ENCODE data around the gene CRACR2B. TPM values are rescaled to one million over a fixed set of nuclear protein-coding genes. Genes with fewer than 3 reads are reported as not detected.

Gene CRACR2B
- 50.9 and 52.9 TPM in 2 replicates for total RNA-seq
- long read RNA-seq, partial matches to known transcripts = 0 of 2 reads
- long read RNA-seq, other reads (novel, unspliced or antisense) = 1 of 2 reads

DNA sequence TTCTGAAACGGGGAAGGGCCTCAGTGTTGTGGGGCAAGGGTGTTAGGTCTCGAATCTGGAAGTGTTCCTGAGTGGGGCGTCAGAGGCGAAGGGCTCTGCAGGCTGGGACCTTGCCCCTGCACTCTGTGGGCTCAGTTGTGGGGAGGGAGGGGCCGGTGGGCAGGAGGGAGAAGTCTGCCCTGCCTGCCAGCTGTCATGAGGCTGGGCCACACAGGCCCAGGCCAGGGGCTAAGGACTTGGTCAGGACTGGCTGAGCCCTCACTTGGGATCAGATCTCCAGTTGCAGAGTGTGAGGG is at the start of gene CRACR2B:
Gene CRACR2B, plus strand, starts transcription at position 23 of the 296 bp plus-strand sequence. CDS start 689 bp downstream, outside the sequence.
- H3K36me3 Mint-ChIP-seq (ENCODE audit: insufficient read depth) = peaks cover 2% of the 10 kb centered on the region
- TF ChIP-seq, protein P1, sequence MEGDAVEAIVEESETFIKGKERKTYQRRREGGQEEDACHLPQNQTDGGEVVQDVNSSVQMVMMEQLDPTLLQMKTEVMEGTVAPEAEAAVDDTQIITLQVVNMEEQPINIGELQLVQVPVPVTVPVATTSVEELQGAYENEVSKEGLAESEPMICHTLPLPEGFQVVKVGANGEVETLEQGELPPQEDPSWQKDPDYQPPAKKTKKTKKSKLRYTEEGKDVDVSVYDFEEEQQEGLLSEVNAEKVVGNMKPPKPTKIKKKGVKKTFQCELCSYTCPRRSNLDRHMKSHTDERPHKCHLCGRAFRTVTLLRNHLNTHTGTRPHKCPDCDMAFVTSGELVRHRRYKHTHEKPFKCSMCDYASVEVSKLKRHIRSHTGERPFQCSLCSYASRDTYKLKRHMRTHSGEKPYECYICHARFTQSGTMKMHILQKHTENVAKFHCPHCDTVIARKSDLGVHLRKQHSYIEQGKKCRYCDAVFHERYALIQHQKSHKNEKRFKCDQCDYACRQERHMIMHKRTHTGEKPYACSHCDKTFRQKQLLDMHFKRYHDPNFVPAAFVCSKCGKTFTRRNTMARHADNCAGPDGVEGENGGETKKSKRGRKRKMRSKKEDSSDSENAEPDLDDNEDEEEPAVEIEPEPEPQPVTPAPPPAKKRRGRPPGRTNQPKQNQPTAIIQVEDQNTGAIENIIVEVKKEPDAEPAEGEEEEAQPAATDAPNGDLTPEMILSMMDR (IDR thresholded peaks at IDR 0.05; ENCODE audit: unreplicated experiment) = no peak
- peaks cover 10% of the 10 kb centered on the region for H3K4me1 Mint-ChIP-seq (ENCODE audit: low read depth)
- H3K9me3 Mint-ChIP-seq (ENCODE audit: low read depth) = no peaks in the 10 kb centered on the region
- peak within 1 kb of the TSS; percentile 75 for H3K4me3 Mint-ChIP-seq (ENCODE audit: low read depth)
- DNase-seq (ENCODE audit: low spot score, unreplicated experiment) = no peak
- no peak within 1 kb of the TSS for H3K27ac Mint-ChIP-seq
- H3K27me3 Mint-ChIP-seq = peaks cover 35% of the 10 kb centered on the region

DNA sequence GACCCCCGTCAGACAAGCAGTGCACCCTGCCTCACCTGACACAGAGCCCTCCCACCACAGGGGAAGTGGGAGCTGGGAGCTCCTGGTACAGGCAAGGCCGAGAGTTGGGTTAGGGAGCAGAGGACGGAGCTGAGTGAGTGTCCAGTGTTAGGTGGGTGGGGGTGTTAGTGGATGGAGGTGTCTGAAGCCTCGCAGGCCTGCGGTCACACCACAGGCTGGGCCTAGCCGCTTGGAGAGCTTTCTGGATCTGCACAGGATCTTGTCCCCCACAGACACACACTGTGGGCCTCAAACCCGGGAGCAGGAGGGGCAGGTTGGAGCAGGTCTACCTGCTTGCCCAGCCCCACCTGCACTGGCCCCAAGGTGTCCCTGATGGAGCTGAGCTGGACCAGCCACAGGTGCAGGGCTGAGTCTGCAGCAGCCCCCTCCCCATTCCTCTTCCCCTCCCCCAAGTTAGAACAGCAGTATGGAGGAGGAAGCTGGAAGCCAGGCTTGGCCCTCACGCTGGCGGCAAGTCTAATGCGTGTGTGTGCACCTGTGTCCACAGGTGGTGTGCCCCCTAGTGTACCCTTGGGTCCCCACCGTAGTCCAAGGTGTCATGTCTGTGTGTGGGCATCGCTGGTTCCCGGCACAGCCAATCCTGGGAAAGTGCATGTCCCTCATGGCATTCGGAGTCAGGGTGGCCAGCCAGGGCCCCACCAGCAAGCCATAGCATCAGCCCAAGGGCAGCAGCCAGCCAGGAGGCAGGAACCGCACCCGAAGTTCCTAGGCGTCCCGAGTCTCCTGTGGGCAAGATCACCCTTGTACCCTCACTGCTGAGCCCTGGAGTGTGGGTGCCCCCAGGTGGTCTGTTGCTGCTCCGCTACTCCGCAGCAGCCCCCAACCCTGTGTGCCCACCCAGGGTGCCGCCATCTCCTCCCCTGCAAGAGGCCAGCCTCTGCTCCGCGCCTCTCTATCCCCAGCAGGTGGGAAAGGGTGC is 48.5 kb upstream of the CRACR2B start:
- no peak overlapping the region for H3K27ac Mint-ChIP-seq
- H3K4me3 Mint-ChIP-seq (ENCODE audit: low read depth) = peak overlapping the region; percentile 49
- peaks cover 3% of the 10 kb centered on the region for H3K36me3 Mint-ChIP-seq (ENCODE audit: insufficient read depth)
- no peaks in the 10 kb centered on the region for H3K27me3 Mint-ChIP-seq
- TF ChIP-seq, protein P1 (IDR thresholded peaks at IDR 0.05; ENCODE audit: unreplicated experiment) = no peak
- H3K9me3 Mint-ChIP-seq (ENCODE audit: low read depth) = no peaks in the 10 kb centered on the region
- no peak for DNase-seq (ENCODE audit: low spot score, unreplicated experiment)
- peaks cover 14% of the 10 kb centered on the region for H3K4me1 Mint-ChIP-seq (ENCODE audit: low read depth)

DNA sequence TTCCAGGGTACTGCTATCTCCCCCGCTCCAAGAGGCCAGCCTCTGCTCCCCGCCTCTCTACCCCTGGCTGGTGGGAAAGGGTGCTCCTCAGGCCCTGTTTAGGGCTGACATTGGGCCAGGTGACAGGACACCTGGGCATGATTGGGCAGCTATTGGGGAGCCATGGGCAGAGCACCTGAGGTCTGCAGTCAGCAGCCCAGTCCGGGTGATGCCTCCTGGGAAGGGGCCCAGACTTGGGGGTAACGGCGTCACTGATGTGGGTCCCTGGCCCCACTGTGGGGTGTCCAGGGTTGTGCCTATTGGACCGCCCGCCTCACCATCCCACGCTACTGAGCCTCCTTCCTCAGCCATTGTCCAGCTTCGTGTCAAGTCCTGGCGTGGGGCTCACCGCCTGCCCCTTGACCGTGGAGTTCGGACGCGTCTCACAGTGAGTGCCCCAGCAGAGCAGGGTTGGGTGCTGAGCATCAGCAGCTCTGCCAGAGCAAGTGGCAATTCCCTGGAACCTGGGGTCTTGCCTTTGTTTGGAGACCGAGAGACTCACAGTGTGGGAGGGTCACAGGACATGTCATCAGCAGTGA is 47.7 kb upstream of the CRACR2B start:
- Mint-ChIP-seq H3K9me3 (ENCODE audit: low read depth) (no peaks in the 10 kb centered on the region), H3K4me1 (ENCODE audit: low read depth) (peaks cover 14% of the 10 kb centered on the region), H3K27ac (no peak overlapping the region), H3K27me3 (no peaks in the 10 kb centered on the region), H3K36me3 (ENCODE audit: insufficient read depth) (peaks cover 3% of the 10 kb centered on the region), H3K4me3 (ENCODE audit: low read depth) (no peak overlapping the region)
- no peak for DNase-seq (ENCODE audit: low spot score, unreplicated experiment)
- TF ChIP-seq, protein P1 (IDR thresholded peaks at IDR 0.05; ENCODE audit: unreplicated experiment) = no peak

DNA sequence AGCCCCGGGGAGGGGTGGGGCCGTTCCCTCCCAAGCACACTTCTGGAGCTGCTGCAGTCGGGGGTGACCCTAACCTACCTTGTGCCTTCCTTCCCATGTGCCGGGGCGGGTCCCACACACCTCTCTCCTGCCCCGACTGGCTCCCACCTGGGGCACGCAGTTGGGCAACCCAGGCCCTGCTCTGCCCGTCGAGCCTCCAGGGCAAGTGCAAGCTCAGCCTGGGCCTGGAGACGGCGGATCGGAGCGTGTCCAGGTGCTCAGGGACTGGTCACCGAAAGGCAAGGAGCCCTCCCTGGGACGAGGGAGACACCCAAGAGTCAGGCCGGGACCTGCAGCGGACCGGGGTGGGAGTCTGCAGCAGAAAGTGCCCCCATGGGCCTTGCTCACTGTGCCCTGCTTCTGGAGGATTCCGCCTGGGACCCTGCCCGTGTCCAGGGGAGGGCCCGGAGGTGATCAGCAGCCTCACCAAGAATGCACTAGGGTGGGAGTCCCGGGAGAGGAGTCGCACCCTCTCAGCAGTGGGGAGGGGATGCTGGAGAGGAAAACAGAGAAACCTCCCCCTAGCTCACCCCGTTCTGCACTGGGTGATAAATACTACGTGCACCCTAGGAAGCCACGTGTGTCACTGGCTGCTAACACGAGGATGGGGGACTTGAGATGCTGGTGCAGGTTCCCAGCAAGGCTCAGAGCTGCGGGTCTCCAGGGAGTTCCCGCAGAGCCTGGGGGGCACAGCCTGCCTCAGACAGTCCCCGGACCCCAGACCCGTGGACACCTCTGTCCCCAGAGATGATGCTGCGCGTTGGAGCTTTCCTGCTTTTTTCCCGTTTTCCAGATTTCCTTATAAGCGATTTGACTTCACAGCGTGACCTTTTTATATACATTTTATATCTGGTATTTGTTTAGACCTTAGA is 45.2 kb upstream of the CRACR2B start:
- TF ChIP-seq, protein P1 (IDR thresholded peaks at IDR 0.05; ENCODE audit: unreplicated experiment) = no peak
- Mint-ChIP-seq H3K4me1 (ENCODE audit: low read depth) (peaks cover 7% of the 10 kb centered on the region), H3K36me3 (ENCODE audit: insufficient read depth) (peaks cover 3% of the 10 kb centered on the region), H3K9me3 (ENCODE audit: low read depth) (no peaks in the 10 kb centered on the region), H3K27ac (no peak overlapping the region), H3K27me3 (no peaks in the 10 kb centered on the region), H3K4me3 (ENCODE audit: low read depth) (no peak overlapping the region)
- DNase-seq (ENCODE audit: low spot score, unreplicated experiment) = no peak

Measured in progenitor cell of endocrine pancreas (in vitro differentiated cells).